HG02678 (cell line): ENCODE data around the gene GPC6.

ENCODE experiments used
- ATAC-seq: cut with Tn5 transposase; IDR thresholded peaks from one replicate; pipeline ENCODE4 v1.9.1; 2021; ENCODE audit warnings: mild to moderate bottlenecking, moderate library complexity; ENCODE audit not compliant: unreplicated experiment

Gene GPC6

GRCh38 chr13:93806861-93807260, 580.3 kb downstream of the GPC6 start:
- no peak for ATAC-seq

- no peak for ATAC-seq
Measured at GRCh38 chr13:93810264-93810663, 583.7 kb downstream of the GPC6 start.

GRCh38 chr13:93811071-93811737, 584.6 kb downstream of the GPC6 start:
- no peak for ATAC-seq

- ATAC-seq = no peak
Measured at GRCh38 chr13:93811738-93812112, 585.1 kb downstream of the GPC6 start.

- ATAC-seq = no peak
Measured at GRCh38 chr13:93814658-93815057, 588.1 kb downstream of the GPC6 start.

- ATAC-seq = no peak
Measured at GRCh38 chr13:93818345-93818744, 591.7 kb downstream of the GPC6 start.

- ATAC-seq = no peak
Measured at GRCh38 chr13:93819331-93819890, 592.8 kb downstream of the GPC6 start.

- no peak for ATAC-seq
Measured at GRCh38 chr13:93824286-93824685, 597.7 kb downstream of the GPC6 start.

GRCh38 chr13:93834051-93834450, 607.4 kb downstream of the GPC6 start:
- no peak for ATAC-seq

GRCh38 chr13:93843082-93843481, 616.5 kb downstream of the GPC6 start:
- no peak for ATAC-seq

- ATAC-seq = no peak
Measured at GRCh38 chr13:93847162-93847561, 620.6 kb downstream of the GPC6 start.

GRCh38 chr13:93848247-93848646, 621.6 kb downstream of the GPC6 start:
- no peak for ATAC-seq

GRCh38 chr13:93851236-93851635, 624.6 kb downstream of the GPC6 start:
- no peak for ATAC-seq

GRCh38 chr13:93853912-93854311, 627.3 kb downstream of the GPC6 start:
- no peak for ATAC-seq

GRCh38 chr13:93857126-93857525, 630.5 kb downstream of the GPC6 start:
- no peak for ATAC-seq

- no peak for ATAC-seq
Measured at GRCh38 chr13:93859716-93860115, 633.1 kb downstream of the GPC6 start.

- no peak for ATAC-seq
Measured at GRCh38 chr13:93861818-93862217, 635.2 kb downstream of the GPC6 start.

- ATAC-seq = no peak
Measured at GRCh38 chr13:93862259-93862658, 635.7 kb downstream of the GPC6 start.

GRCh38 chr13:93865235-93865634, 638.6 kb downstream of the GPC6 start:
- no peak for ATAC-seq

GRCh38 chr13:93867481-93867880, 640.9 kb downstream of the GPC6 start:
- no peak for ATAC-seq

GRCh38 chr13:93872376-93872775, 645.8 kb downstream of the GPC6 start:
- ATAC-seq = no peak

GRCh38 chr13:93872786-93873347, 646.3 kb downstream of the GPC6 start:
- ATAC-seq = no peak

GRCh38 chr13:93875547-93875946, 648.9 kb downstream of the GPC6 start:
- ATAC-seq = no peak
